ENCODE data around the gene DNLZ.
"Not testable (repeated sequence)": the region's sequence is repeated elsewhere in the genome, so short reads cannot be mapped to it uniquely, and the experiment has no call there.

Gene DNLZ

GRCh38 chr9:136359774-136360718 lies 3.5 kb downstream of the DNLZ start:
- DNase-seq (ENCODE audit: low read depth in 2 of 2): no peak

- DNase-seq (ENCODE audit: low read depth in 2 of 2): no peak
Measured at GRCh38 chr9:136358888-136359287, 4.7 kb downstream of the DNLZ start.

GRCh38 chr9:136358016-136358415 lies 5.5 kb downstream of the DNLZ start:
- DNase-seq (ENCODE audit: low read depth in 2 of 2): no peak

- no peak for DNase-seq (ENCODE audit: low read depth in 2 of 2)
Measured at GRCh38 chr9:136357202-136357725, 6.3 kb downstream of the DNLZ start.

GRCh38 chr9:136355616-136356557 lies 7.7 kb downstream of the DNLZ start:
- DNase-seq (ENCODE audit: low read depth in 2 of 2): no peak

GRCh38 chr9:136354592-136355085 lies 8.9 kb downstream of the DNLZ start:
- DNase-seq (ENCODE audit: low read depth in 2 of 2): no peak

GRCh38 chr9:136353757-136354488 lies 9.6 kb downstream of the DNLZ start:
- DNase-seq (ENCODE audit: low read depth in 2 of 2): no peak

- no peak for DNase-seq (ENCODE audit: low read depth in 2 of 2)
Measured at GRCh38 chr9:136353088-136353487, 10.5 kb downstream of the DNLZ start.

- DNase-seq (ENCODE audit: low read depth in 2 of 2): no peak
Measured at GRCh38 chr9:136352682-136353081, 10.9 kb downstream of the DNLZ start.

- not testable (repeated sequence) for DNase-seq (ENCODE audit: low read depth in 2 of 2)
Measured at GRCh38 chr9:136351868-136352267, 11.7 kb downstream of the DNLZ start.

GRCh38 chr9:136351252-136351800 lies 12.2 kb downstream of the DNLZ start:
- no peak for DNase-seq (ENCODE audit: low read depth in 2 of 2)

- no peak for DNase-seq (ENCODE audit: low read depth in 2 of 2)
Measured at GRCh38 chr9:136349546-136349945, 14.0 kb downstream of the DNLZ start.

- DNase-seq (ENCODE audit: low read depth in 2 of 2): no peak
Measured at GRCh38 chr9:136348691-136349090, 14.9 kb downstream of the DNLZ start.

GRCh38 chr9:136347472-136348256 lies 15.9 kb downstream of the DNLZ start:
- no peak for DNase-seq (ENCODE audit: low read depth in 2 of 2)

- DNase-seq (ENCODE audit: low read depth in 2 of 2): no peak
Measured at GRCh38 chr9:136346927-136347465, 16.5 kb downstream of the DNLZ start.

GRCh38 chr9:136346157-136346481 lies 17.4 kb downstream of the DNLZ start:
- DNase-seq (ENCODE audit: low read depth in 2 of 2): no peak

- no peak for DNase-seq (ENCODE audit: low read depth in 2 of 2)
Measured at GRCh38 chr9:136345281-136346156, 18.0 kb downstream of the DNLZ start.

GRCh38 chr9:136344544-136345280 lies 18.8 kb downstream of the DNLZ start:
- DNase-seq (ENCODE audit: low read depth in 2 of 2): no peak
